Erythroblast (primary cell): ENCODE measurements around the gene ST6GAL1.
A peak's percentile ranks its signal among the peaks of the same experiment; 100 is the strongest.
"Not testable (repeated sequence)": the region's sequence is repeated elsewhere in the genome, so short reads cannot be mapped to it uniquely, and the experiment has no call there.

ENCODE experiments used
- DNase-seq, 2 experiments: peaks; one replicate each; lab custom pipeline; 2025; lab: John Stamatoyannopoulos, UW
- GATA1 ChIP-seq: IDR thresholded peaks from 2 replicates; pipeline ENCODE4 v1.6.1; 2011; ENCODE audit warnings: low read depth, mild to moderate bottlenecking, control low read depth, low read length, moderate library complexity
- POLR2A ChIP-seq: IDR thresholded peaks from 2 replicates; pipeline ENCODE4 v1.6.1; 2011; ENCODE audit warnings: mild to moderate bottlenecking, low read length

ST6GAL1 gene, protein sequence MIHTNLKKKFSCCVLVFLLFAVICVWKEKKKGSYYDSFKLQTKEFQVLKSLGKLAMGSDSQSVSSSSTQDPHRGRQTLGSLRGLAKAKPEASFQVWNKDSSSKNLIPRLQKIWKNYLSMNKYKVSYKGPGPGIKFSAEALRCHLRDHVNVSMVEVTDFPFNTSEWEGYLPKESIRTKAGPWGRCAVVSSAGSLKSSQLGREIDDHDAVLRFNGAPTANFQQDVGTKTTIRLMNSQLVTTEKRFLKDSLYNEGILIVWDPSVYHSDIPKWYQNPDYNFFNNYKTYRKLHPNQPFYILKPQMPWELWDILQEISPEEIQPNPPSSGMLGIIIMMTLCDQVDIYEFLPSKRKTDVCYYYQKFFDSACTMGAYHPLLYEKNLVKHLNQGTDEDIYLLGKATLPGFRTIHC

GRCh38 chr3:186930143-186930640, at the start of gene ST6GAL1:
TSS of gene ST6GAL1 (plus strand) at chr3:186930526. CDS start at chr3:187042704, 112,178 bp downstream.
- DNase-seq, result peak; percentile 85 to 87
- TF ChIP-seq GATA1 (no peak), POLR2A (no peak)

GRCh38 chr3:186882150-186882524, 48.2 kb upstream of the ST6GAL1 start:
- DNase-seq, result no peak

DNA sequence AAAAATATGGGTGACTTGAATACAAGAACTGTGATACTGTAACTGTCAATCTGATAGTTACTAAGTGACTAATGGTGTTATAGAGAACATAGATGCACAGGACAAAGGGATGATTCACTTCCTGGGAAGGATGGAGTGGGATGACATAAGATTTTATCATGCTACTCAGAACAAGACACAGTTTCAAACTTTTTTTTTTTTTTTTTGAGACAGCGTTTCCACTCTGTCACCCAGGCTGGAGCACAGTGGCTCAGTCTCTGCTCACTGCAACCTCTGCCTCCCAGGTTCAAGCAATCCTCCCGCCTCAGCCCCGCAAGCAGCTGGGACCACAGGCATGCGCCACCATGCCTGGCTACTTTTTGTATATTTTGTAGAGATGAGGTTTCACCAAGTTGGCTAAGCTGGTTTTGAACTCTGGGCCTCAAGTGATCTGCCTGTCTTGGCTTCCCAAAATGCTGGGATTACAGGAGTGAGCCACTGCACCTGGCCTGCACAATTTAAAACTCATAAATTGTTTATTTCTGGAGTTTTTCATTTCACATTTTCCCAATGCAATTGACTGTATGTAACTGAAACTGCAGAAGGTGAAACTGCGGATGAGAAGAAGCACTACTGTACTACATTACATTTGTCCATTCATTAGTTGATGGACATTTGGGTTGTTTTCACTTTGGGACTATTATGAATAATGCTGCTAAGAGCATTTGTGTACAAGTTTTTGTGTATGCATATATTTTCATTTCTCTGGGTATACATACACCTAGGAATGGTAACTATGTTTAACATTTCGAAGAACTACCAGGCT, 47.2 kb upstream of the ST6GAL1 start:
- peak in 1 of 2 experiments; percentile 9 for DNase-seq
- no peak for TF ChIP-seq GATA1
- TF ChIP-seq POLR2A, result no peak

More at GRCh38 chr3:186882150-186882524, 48.2 kb upstream of the ST6GAL1 start:
- TF ChIP-seq POLR2A (no peak), GATA1 (no peak)

GRCh38 chr3:186883686-186884058, 46.7 kb upstream of the ST6GAL1 start:
- TF ChIP-seq POLR2A, result no peak
- no peak for TF ChIP-seq GATA1
- no peak for DNase-seq

- not testable (repeated sequence) for DNase-seq
Measured at GRCh38 chr3:186884868-186885267, 45.5 kb upstream of the ST6GAL1 start.

DNA sequence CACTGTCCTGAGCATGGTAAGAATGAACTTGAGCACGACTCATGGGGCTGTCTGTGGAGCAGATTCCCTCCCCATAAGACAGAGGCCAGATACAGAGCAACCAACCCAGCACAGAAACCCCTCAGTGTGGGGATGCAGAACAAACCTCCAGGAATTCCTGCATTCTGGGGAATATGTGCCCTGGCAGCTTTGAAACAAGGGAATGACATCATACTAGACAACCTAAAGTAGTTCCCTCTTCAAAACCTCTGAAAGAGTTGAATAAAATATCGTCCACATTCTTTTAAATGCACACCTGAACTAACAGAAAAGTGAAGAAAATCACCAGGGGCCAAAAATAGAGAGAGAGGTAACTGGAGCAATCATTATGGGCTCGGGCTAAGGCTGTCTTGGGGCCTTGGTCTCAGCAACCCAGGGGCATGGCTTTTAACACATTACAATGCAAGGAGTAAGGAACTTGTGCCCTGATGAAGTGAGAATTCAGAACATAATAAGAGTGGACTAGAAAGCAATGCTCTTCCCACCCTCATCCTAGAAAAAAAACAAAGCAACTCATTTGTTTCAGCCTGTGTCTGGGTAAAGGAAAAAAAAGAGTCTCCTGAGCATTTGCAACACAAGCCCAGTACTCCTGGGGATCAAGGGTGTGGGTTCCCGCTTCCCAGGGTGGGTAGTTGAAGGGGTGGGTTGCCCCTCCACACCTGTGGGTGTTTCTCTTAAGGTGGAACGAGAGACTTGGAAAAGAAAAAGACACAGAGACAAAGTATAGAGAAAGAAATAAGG, 43.9 kb upstream of the ST6GAL1 start:
- no peak for DNase-seq
- no peak for TF ChIP-seq POLR2A
- TF ChIP-seq GATA1, result no peak

- DNase-seq, result not testable (repeated sequence)
Measured at GRCh38 chr3:186887507-186887938, 42.8 kb upstream of the ST6GAL1 start.

DNA sequence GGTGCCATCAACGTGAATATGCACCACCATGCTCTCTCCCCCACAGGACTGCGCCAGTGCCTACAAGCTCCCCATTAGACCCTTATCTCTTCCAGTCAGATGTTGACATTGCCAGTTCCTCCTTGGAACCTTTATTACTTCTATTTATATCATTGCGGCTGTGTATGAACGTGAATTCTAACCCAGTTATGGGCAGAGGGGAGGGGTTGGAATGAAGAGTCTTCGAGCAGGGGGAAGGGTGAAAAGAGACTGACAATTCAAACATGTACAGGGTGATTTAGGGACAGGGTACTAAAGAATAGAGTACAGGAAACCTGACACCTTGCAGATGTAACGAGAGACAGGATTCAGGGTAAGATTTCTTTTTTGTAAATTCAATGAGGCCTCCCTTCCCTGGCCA, 41.8 kb upstream of the ST6GAL1 start:
- peak; percentile 72 to 86 for DNase-seq
- no peak for TF ChIP-seq GATA1
- no peak for TF ChIP-seq POLR2A

DNA sequence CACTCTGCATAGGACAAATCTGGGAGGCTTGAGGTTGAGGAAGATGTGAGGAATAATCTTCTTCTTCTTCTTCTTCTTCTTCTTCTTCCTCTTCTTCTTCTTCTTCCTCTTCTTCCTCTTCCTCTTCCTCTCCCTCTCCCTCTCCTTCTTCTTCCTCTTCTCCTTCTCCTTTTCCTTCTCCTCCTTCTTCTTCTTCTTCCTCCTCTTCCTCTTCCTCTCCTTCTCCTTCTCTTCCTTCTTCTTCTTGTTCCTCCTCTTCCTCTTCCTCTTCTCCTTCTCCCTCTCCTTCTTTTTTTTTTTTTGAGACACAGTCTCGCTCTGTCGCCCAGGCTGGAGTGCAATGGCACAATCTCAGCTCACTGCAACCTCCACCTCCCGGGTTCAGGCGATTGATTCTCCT, 40.6 kb upstream of the ST6GAL1 start:
- DNase-seq, result not testable (repeated sequence)

- TF ChIP-seq POLR2A (no peak), GATA1 (no peak)
- DNase-seq, result no peak
Measured at GRCh38 chr3:186890911-186891310, 39.4 kb upstream of the ST6GAL1 start.

GRCh38 chr3:186893071-186893470, 37.3 kb upstream of the ST6GAL1 start:
- DNase-seq, result not testable (repeated sequence)

- no peak for DNase-seq
- TF ChIP-seq GATA1 (no peak), POLR2A (no peak)
Measured at GRCh38 chr3:186895406-186895805, 34.9 kb upstream of the ST6GAL1 start.

GRCh38 chr3:186896006-186896405, 34.3 kb upstream of the ST6GAL1 start:
- TF ChIP-seq POLR2A (no peak), GATA1 (no peak)
- DNase-seq, result no peak

DNA sequence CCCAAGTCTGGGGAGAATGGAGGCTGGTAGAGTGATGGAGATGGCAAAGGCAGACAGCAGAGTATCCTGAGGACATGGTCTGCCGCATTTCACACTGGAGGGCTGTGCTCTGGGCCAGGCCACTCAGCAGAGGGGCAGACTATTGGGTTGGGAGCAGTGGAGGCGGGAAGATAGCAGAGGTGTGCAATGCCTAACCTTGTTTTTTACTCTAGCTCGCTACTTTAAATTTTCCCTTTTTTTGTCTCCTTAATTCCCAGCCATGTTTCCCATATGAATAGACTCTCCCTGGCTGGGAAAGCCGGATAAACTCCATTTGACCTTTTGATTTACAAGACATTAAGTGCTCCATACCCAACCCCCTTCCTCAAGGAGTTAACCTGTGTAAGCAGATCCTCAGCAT, 33.5 kb upstream of the ST6GAL1 start:
- no peak for DNase-seq
- TF ChIP-seq POLR2A, result no peak
- no peak for TF ChIP-seq GATA1
